IMR-90 (cell line): Measurements from ENCODE around the gene IL15RA. TPM values are rescaled to one million over a fixed set of nuclear protein-coding genes. Genes with fewer than 3 reads are reported as not detected.

ENCODE experiments used
- ATAC-seq: fragments of 200-7000 bp; cut with Tn5 transposase; 2 replicates; pipeline ENCODE4 v1.9.1; 2020; ENCODE audit warnings: low read depth, mild to moderate bottlenecking, moderate library complexity
- BruUV-seq: library from RNA; stranded (reverse); fragments of 400-500 nt; replicated peaks from 2 replicates; lab custom pipeline; 2021; lab: Mats Ljungman, UMichigan
- CTCF ChIA-PET: fragments of 300-600 bp; formaldehyde crosslinking; extraction: SDS; loops from one replicate; lab custom pipeline; 2021; ENCODE audit warnings: antibody characterized with exemption; lab: Yijun Ruan, JAX
- POLR2A ChIA-PET: fragments of 300-600 bp; sonication (Branson Sonifier 250); formaldehyde crosslinking; loops from one replicate; lab custom pipeline; 2022; ENCODE audit warnings: antibody characterized with exemption; ENCODE audit not compliant: unreplicated experiment; lab: Charles Lee
- DNase-seq: peaks from one replicate; pipeline ENCODE4 v3.0.0; 2013
- H2AFZ ChIP-seq: replicated peaks from 2 replicates; pipeline ENCODE3; 2013; ENCODE audit warnings: low read length, mild to moderate bottlenecking; ENCODE audit not compliant: poor library complexity
- H2AK5ac ChIP-seq: 2 replicates; pipeline ENCODE4 v1.6.1; 2013; ENCODE audit warnings: low read depth, low read length, inconsistent platforms
- H2AK9ac ChIP-seq: replicated peaks from 2 replicates; pipeline ENCODE3; 2013; ENCODE audit warnings: mild to moderate bottlenecking, low read depth, low read length, moderate library complexity; ENCODE audit not compliant: poor library complexity
- H2BK120ac ChIP-seq: 2 replicates; pipeline ENCODE4 v1.6.1; 2013; ENCODE audit warnings: low read depth, low read length, inconsistent platforms
- H2BK15ac ChIP-seq: 3 replicates; pipeline ENCODE4 v1.6.1; 2013; ENCODE audit warnings: low read depth, low read length, inconsistent platforms
- H2BK20ac ChIP-seq: 2 replicates; pipeline ENCODE4 v1.6.1; 2013; ENCODE audit warnings: low read depth, mild to moderate bottlenecking, inconsistent platforms, low read length, moderate library complexity
- H2BK5ac ChIP-seq: 2 replicates; pipeline ENCODE4 v1.6.1; 2013; ENCODE audit warnings: mild to moderate bottlenecking, low read depth, low read length, inconsistent platforms; ENCODE audit not compliant: poor library complexity, severe bottlenecking
- H3K14ac ChIP-seq: replicated peaks from 2 replicates; pipeline ENCODE4 v1.6.1; 2013; ENCODE audit warnings: low read depth, low read length, inconsistent platforms
- H3K18ac ChIP-seq: 2 replicates; pipeline ENCODE4 v1.6.1; 2013; ENCODE audit warnings: low read depth, low read length, control low read depth
- H3K23ac ChIP-seq: 2 replicates; pipeline ENCODE4 v1.6.1; 2013; ENCODE audit warnings: low read depth, low read length, inconsistent platforms
- H3K27ac ChIP-seq: 2 replicates; pipeline ENCODE4 v1.5.1; 2013; ENCODE audit warnings: mild to moderate bottlenecking, control low read depth, low read length; ENCODE audit not compliant: insufficient read depth
- H3K27me3 ChIP-seq: 2 replicates; pipeline ENCODE4 v1.6.1; 2013; ENCODE audit warnings: low read length; ENCODE audit not compliant: control insufficient read depth, insufficient read depth
- H3K36me3 ChIP-seq: 2 replicates; pipeline ENCODE4 v1.6.1; 2013; ENCODE audit warnings: low read length, mixed read lengths; ENCODE audit not compliant: control insufficient read depth, insufficient read depth
- H3K4ac ChIP-seq: 2 replicates; pipeline ENCODE4 v1.6.1; 2013; ENCODE audit warnings: low read depth, low read length, inconsistent platforms
- H3K4me1 ChIP-seq: 2 replicates; pipeline ENCODE4 v1.6.1; 2013; ENCODE audit warnings: low read length, mixed read lengths; ENCODE audit not compliant: control insufficient read depth, insufficient read depth
- H3K4me2 ChIP-seq: 2 replicates; pipeline ENCODE4 v1.6.1; 2013; ENCODE audit warnings: low read depth, mild to moderate bottlenecking, control low read depth, low read length, moderate library complexity
- H3K4me3 ChIP-seq: 2 replicates; pipeline ENCODE4 v1.5.1; 2013; ENCODE audit warnings: low read depth, mild to moderate bottlenecking, control low read depth, low read length, moderate library complexity; ENCODE audit not compliant: insufficient read depth
- H3K56ac ChIP-seq: 2 replicates; pipeline ENCODE4 v1.6.1; 2013; ENCODE audit warnings: low read length, inconsistent platforms; ENCODE audit not compliant: insufficient read depth; ENCODE audit errors: extremely low read depth
- H3K79me1 ChIP-seq, 2 experiments: 2 replicates each; pipeline ENCODE4 v1.6.1; 2013; ENCODE audit warnings: low read length in 2 of 2, inconsistent platforms in 1 of 2, low read depth in 1 of 2
- H3K9ac ChIP-seq: 2 replicates; pipeline ENCODE4 v1.6.1; 2013; ENCODE audit warnings: low read depth, low read length, control low read depth
- H3K9me1 ChIP-seq: 2 replicates; pipeline ENCODE4 v1.6.1; 2013; ENCODE audit warnings: low read length, inconsistent platforms; ENCODE audit not compliant: insufficient read depth
- H3K9me3 ChIP-seq: 2 replicates; pipeline ENCODE4 v1.6.1; 2013; ENCODE audit warnings: low read length; ENCODE audit not compliant: control insufficient read depth, insufficient read depth
- H4K20me1 ChIP-seq: 2 replicates; pipeline ENCODE4 v1.6.1; 2013; ENCODE audit warnings: low read length, inconsistent platforms; ENCODE audit not compliant: insufficient read depth
- H4K5ac ChIP-seq: 2 replicates; pipeline ENCODE4 v1.6.1; 2013; ENCODE audit warnings: mild to moderate bottlenecking, low read depth, low read length, control low read depth
- H4K8ac ChIP-seq, 2 experiments: 2 replicates each; pipeline ENCODE4 v1.6.1; 2013; ENCODE audit warnings: low read depth in 2 of 2, low read length in 2 of 2, control low read depth in 1 of 2, inconsistent platforms in 1 of 2
- H4K91ac ChIP-seq: 2 replicates; pipeline ENCODE4 v1.6.1; 2013; ENCODE audit warnings: low read depth, low read length, inconsistent platforms; ENCODE audit not compliant: insufficient read depth
- ELK1 ChIP-seq: fragments of 150-350 bp; IDR thresholded peaks from 2 replicates; pipeline ENCODE4 v1.6.1; 2016; ENCODE audit warnings: low read depth, mild to moderate bottlenecking, low read length, moderate library complexity, borderline replicate concordance
- MXI1 ChIP-seq: IDR thresholded peaks from 2 replicates; pipeline ENCODE4 v1.6.1; 2012; ENCODE audit warnings: low read depth, mild to moderate bottlenecking, low read length, moderate library complexity, borderline replicate concordance
- POLR2A ChIP-seq: IDR thresholded peaks from 2 replicates; pipeline ENCODE4 v1.6.1; 2012; ENCODE audit warnings: mild to moderate bottlenecking, low read depth, low read length
- RAD21 ChIP-seq: IDR thresholded peaks from 2 replicates; pipeline ENCODE4 v1.6.1; 2012; ENCODE audit warnings: low read length, improper control_type of control experiment
- RFX5 ChIP-seq: IDR thresholded peaks from 2 replicates; pipeline ENCODE4 v1.8.0; 2012; ENCODE audit warnings: low read depth, mild to moderate bottlenecking, low read length, moderate library complexity
- WGBS, 2 experiments: methylation state at CpG; one replicate each; pipeline versions ENCODE4 v1.1.5 to v1.1.7; 2013; ENCODE audit warnings: missing lambda C conversion rate in 2 of 2; ENCODE audit not compliant: insufficient read length in 1 of 2; ENCODE audit errors: extremely low coverage in 2 of 2; 5-methylcytosine and 5-hydroxymethylcytosine counted together
- dilution Hi-C: fragments of 300-500 bp; cut with HindIII; formaldehyde crosslinking; loops from one replicate; pipeline ENCODE4 v1.14.3; 2018; ENCODE audit warnings: low sequenced_read_pairs; ENCODE audit not compliant: unreplicated experiment
- in situ Hi-C: fragments of 300-500 bp; cut with MboI; formaldehyde crosslinking; loops from 3 replicates; pipeline ENCODE4 v1.14.3; 2019; ENCODE audit warnings: low sequenced_read_pairs, inconsistent platforms, mixed read lengths
- intact Hi-C: fragments of 100-400 bp; cut with micrococcal nuclease; formaldehyde crosslinking; loops from 2 replicates; pipeline ENCODE4 v1.10.0; 2022
- polyA plus RNA-seq, 3 experiments: library from polyadenylated mRNA; depleted of rRNA; stranded (reverse); fragments of >200 nt; gene quantifications; 2 replicates each; pipeline ENCODE4 v1.2.3, GENCODE V29; 2012; ENCODE audit warnings: low replicate concordance in 1 of 3
- total RNA-seq: library from RNA; depleted of rRNA; stranded (reverse); fragments of >200 nt; gene quantifications from 2 replicates; pipeline ENCODE4 v1.2.3, GENCODE V29; 2012

Gene IL15RA
- total and polyA plus RNA-seq, 2 of the 4 experiments (the other 2 are of a cell fraction) = 2.0 to 7.6 TPM

- H2AK9ac ChIP-seq = no peak overlapping the region
- no CpG with 5 or more reads among the region's 13 CpGs for WGBS, 2 experiments
- 0 out of 3 replicates have a peak overlapping the region, but pooled peaks have one; percentile 46 for H2BK15ac ChIP-seq
- H3K9me1 ChIP-seq = peaks cover 19% of the 10 kb centered on the region
- peak overlapping the region; percentile 38; the same call in 1 of the 2 replicates for H2BK120ac ChIP-seq
- H3K4me3 ChIP-seq = no peak overlapping the region
- H3K4me2 ChIP-seq = no peak overlapping the region
- H3K36me3 ChIP-seq = peaks cover 17% of the 10 kb centered on the region
- dilution Hi-C loops (no loop called here), intact Hi-C loops (no loop called here), in situ Hi-C loops (no loop called here)
- peak overlapping the region; percentile 69 for H3K4ac ChIP-seq
- ChIA-PET CTCF (no interaction called here), POLR2A (no interaction called here)
- no peak overlapping the region for H3K14ac ChIP-seq
- H2BK5ac ChIP-seq = no peak overlapping the region
- H4K91ac ChIP-seq = peak overlapping the region; percentile 48; the same call in 1 of the 2 replicates
- no peak overlapping the region; the same call in 1 of the 2 replicates for H2BK20ac ChIP-seq
- no TSS peak for BruUV-seq
- H3K79me1 ChIP-seq = peaks cover 0 to 16% of the 10 kb centered on the region in 2 experiments; a peak in 3 of 4 replicates
- ATAC-seq (no peak), DNase-seq (no peak)
- TF ChIP-seq POLR2A = no peak
- TF ChIP-seq RAD21 = no peak
- TF ChIP-seq MXI1 = no peak
- TF ChIP-seq ELK1 = no peak
- TF ChIP-seq RFX5 = no peak
- H4K8ac ChIP-seq = no peak overlapping the region; a peak in 1 of 4 replicates
- no peak overlapping the region for H4K5ac ChIP-seq
- H3K56ac ChIP-seq = no peak overlapping the region
- H2AK5ac ChIP-seq = peak overlapping the region; percentile 86; the same call in 1 of the 2 replicates
- no peaks in the 10 kb centered on the region for H3K27me3 ChIP-seq
- peaks cover 26% of the 10 kb centered on the region for H3K4me1 ChIP-seq
- H4K20me1 ChIP-seq = no peaks in the 10 kb centered on the region; the same call in 1 of the 2 replicates
- H2AFZ ChIP-seq = no peak overlapping the region
- no peak overlapping the region for H3K18ac ChIP-seq
- no peak overlapping the region for H3K27ac ChIP-seq
- H3K23ac ChIP-seq = no peak overlapping the region
- no peaks in the 10 kb centered on the region for H3K9me3 ChIP-seq
- H3K9ac ChIP-seq = no peak overlapping the region
Observed at GRCh38 chr10:5942001-5942400, 35.3 kb downstream of the IL15RA start.
